Glutamatergic neuron (in vitro differentiated cells): Measurements from ENCODE around the gene C20orf141. TPM values are rescaled to one million over a fixed set of nuclear protein-coding genes. Genes with fewer than 3 reads are reported as not detected.
"Not testable (repeated sequence)": the region's sequence is repeated elsewhere in the genome, so short reads cannot be mapped to it uniquely, and the experiment has no call there.

Experiments
- DNase-seq: peaks from one replicate; pipeline ENCODE4 v3.0.0; 2022
- H3K27ac Mint-ChIP-seq: one replicate; pipeline ENCODE4 v1.8.0; 2020; ENCODE audit warnings: mild to moderate bottlenecking, mixed read lengths, inconsistent platforms; ENCODE audit not compliant: unreplicated experiment
- H3K27me3 Mint-ChIP-seq: one replicate; pipeline ENCODE4 v1.8.0; 2020; ENCODE audit warnings: mild to moderate bottlenecking, moderate library complexity, mixed read lengths, inconsistent platforms; ENCODE audit not compliant: unreplicated experiment
- H3K36me3 Mint-ChIP-seq: one replicate; pipeline ENCODE4 v1.8.0; 2020; ENCODE audit warnings: mild to moderate bottlenecking, mixed read lengths, inconsistent platforms; ENCODE audit not compliant: unreplicated experiment
- H3K4me1 Mint-ChIP-seq: one replicate; pipeline ENCODE4 v1.8.0; 2020; ENCODE audit warnings: mild to moderate bottlenecking, low read depth, mixed read lengths, inconsistent platforms; ENCODE audit not compliant: unreplicated experiment
- H3K4me3 Mint-ChIP-seq: one replicate; pipeline ENCODE4 v1.8.0; 2020; ENCODE audit warnings: mild to moderate bottlenecking, mixed read lengths, inconsistent platforms; ENCODE audit not compliant: unreplicated experiment
- H3K9me3 Mint-ChIP-seq: one replicate; pipeline ENCODE4 v1.8.0; 2020; ENCODE audit warnings: mild to moderate bottlenecking, moderate library complexity, mixed read lengths, inconsistent platforms; ENCODE audit not compliant: unreplicated experiment
- CTCF ChIP-seq: fragments of 200-600 bp; sonication (generic); IDR thresholded peaks from one replicate; pipeline ENCODE4 v1.5.0; 2021; ENCODE audit not compliant: partially characterized antibody, unreplicated experiment
- total RNA-seq: library from RNA; stranded (reverse); fragmentation: NEBNext Ultra II Directional; extraction: Animal tissue kit (Norgen Biotek cat#: 25700); gene quantifications from one replicate; pipeline ENCODE4 v1.2.1, GENCODE V29; 2021; ENCODE audit not compliant: unreplicated experiment

Gene C20orf141
- total RNA-seq, 1 donor from 2014 or later, result not detected

GRCh38 chr20:2820896-2821869, 6.4 kb downstream of the C20orf141 start:
- no peak overlapping the region for H3K27ac Mint-ChIP-seq
- peaks cover 5% of the 10 kb centered on the region for H3K36me3 Mint-ChIP-seq
- H3K27me3 Mint-ChIP-seq, result peaks cover 16% of the 10 kb centered on the region
- DNase-seq, result no peak
- H3K4me1 Mint-ChIP-seq, result peaks cover 3% of the 10 kb centered on the region
- peaks cover 5% of the 10 kb centered on the region for H3K9me3 Mint-ChIP-seq
- no peak for TF ChIP-seq CTCF
- H3K4me3 Mint-ChIP-seq, result no peak overlapping the region

GRCh38 chr20:2822073-2822472, 7.3 kb downstream of the C20orf141 start:
- peaks cover 3% of the 10 kb centered on the region for H3K4me1 Mint-ChIP-seq

GRCh38 chr20:2825761-2826160, 11.0 kb downstream of the C20orf141 start:
- no peak overlapping the region for H3K4me3 Mint-ChIP-seq
- DNase-seq, result no peak
- peaks cover 3% of the 10 kb centered on the region for H3K9me3 Mint-ChIP-seq
- H3K4me1 Mint-ChIP-seq, result no peaks in the 10 kb centered on the region
- TF ChIP-seq CTCF, result no peak
- no peak overlapping the region for H3K27ac Mint-ChIP-seq
- H3K27me3 Mint-ChIP-seq, result peaks cover 6% of the 10 kb centered on the region
- H3K36me3 Mint-ChIP-seq, result no peaks in the 10 kb centered on the region

More at GRCh38 chr20:2822073-2822472, 7.3 kb downstream of the C20orf141 start:
- Mint-ChIP-seq H3K4me3 (no peak overlapping the region), H3K9me3 (peaks cover 5% of the 10 kb centered on the region), H3K27ac (no peak overlapping the region), H3K36me3 (peaks cover 5% of the 10 kb centered on the region), H3K27me3 (peaks cover 16% of the 10 kb centered on the region)
- DNase-seq, result no peak
- no peak for TF ChIP-seq CTCF

- H3K27me3 Mint-ChIP-seq, result peaks cover 4% of the 10 kb centered on the region
- DNase-seq, result no peak
- H3K4me1 Mint-ChIP-seq, result no peaks in the 10 kb centered on the region
- peaks cover 2% of the 10 kb centered on the region for H3K9me3 Mint-ChIP-seq
- no peak overlapping the region for H3K4me3 Mint-ChIP-seq
- no peaks in the 10 kb centered on the region for H3K36me3 Mint-ChIP-seq
- TF ChIP-seq CTCF, result no peak
- H3K27ac Mint-ChIP-seq, result no peak overlapping the region
Measured at GRCh38 chr20:2826655-2827054, 11.9 kb downstream of the C20orf141 start.

- no peak for DNase-seq
- TF ChIP-seq CTCF, result no peak
- H3K4me1 Mint-ChIP-seq, result no peaks in the 10 kb centered on the region
- H3K4me3 Mint-ChIP-seq, result no peak overlapping the region
- no peaks in the 10 kb centered on the region for H3K9me3 Mint-ChIP-seq
- H3K27ac Mint-ChIP-seq, result no peak overlapping the region
- peaks cover 1% of the 10 kb centered on the region for H3K27me3 Mint-ChIP-seq
- no peaks in the 10 kb centered on the region for H3K36me3 Mint-ChIP-seq
Measured at GRCh38 chr20:2829376-2829775, 14.6 kb downstream of the C20orf141 start.

GRCh38 chr20:2831206-2831605, 16.4 kb downstream of the C20orf141 start:
- H3K4me3 Mint-ChIP-seq, H3K9me3 Mint-ChIP-seq, H3K36me3 Mint-ChIP-seq, H3K4me1 Mint-ChIP-seq, H3K27ac Mint-ChIP-seq, H3K27me3 Mint-ChIP-seq, DNase-seq: not testable (repeated sequence)
